ENCODE results near the gene TMEM203.

Gene TMEM203

DNA sequence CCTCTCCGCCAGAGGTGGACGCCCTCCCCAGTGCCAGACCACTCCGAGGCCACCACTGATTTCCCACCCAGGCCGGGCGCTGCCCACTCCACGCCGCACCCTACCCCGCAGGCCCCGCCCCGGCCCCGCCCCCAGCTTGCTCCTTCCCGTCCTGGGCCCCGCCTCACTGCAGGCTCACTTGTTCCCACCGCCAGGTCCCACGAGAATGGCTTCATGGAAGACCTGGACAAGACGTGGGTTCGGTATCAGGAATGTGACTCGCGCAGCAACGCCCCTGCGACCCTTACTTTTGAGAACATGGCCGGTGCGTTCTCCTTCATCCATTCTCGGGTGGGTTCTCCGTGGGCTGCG, 42.1 kb downstream of the TMEM203 start:
- Histone ChIP-seq H3K79me2 (ENCODE audit: low read length) (no peaks in the 10 kb centered on the region), H3K9me3 (replicated peaks; ENCODE audit: insufficient read depth, low read length) (no peaks in the 10 kb centered on the region), H3K36me3 (replicated peaks; ENCODE audit: insufficient read depth, low read length) (no peaks in the 10 kb centered on the region), H2AFZ (ENCODE audit: low read length) (no peak overlapping the region), H3K4me2 (ENCODE audit: low read depth, low read length) (no peak overlapping the region), H3K4me3 (ENCODE audit: low read length) (no peak overlapping the region), H3F3A (ENCODE audit: insufficient read depth, low read length) (no peaks in the 10 kb centered on the region), H3K9ac (ENCODE audit: low read length) (no peak overlapping the region), H3K27me3 (replicated peaks; ENCODE audit: insufficient read depth, low read length) (peaks cover 78% of the 10 kb centered on the region), H3K27ac (ENCODE audit: low read length) (no peak overlapping the region), H3K9me2 (replicated peaks; ENCODE audit: insufficient read depth, low read length) (no peaks in the 10 kb centered on the region), H3K4me1 (ENCODE audit: low read length) (peaks cover 11% of the 10 kb centered on the region), H4K20me1 (ENCODE audit: insufficient read depth, low read length) (no peaks in the 10 kb centered on the region)
- DNase-seq: no peak
- no peak for TF ChIP-seq CTCF (IDR thresholded peaks at IDR 0.05; ENCODE audit: low read length)
- TF ChIP-seq EZH2phosphoT487 (IDR thresholded peaks at IDR 0.05; ENCODE audit: low read length): no peak
- no peak for TF ChIP-seq EZH2 (optimal IDR thresholded peaks at IDR 0.05; ENCODE audit: low read depth, low read length)

- DNase-seq: no peak
- Histone ChIP-seq H3K27me3 (replicated peaks; ENCODE audit: insufficient read depth, low read length) (peaks cover 79% of the 10 kb centered on the region), H3K79me2 (ENCODE audit: low read length) (no peaks in the 10 kb centered on the region), H3K9me3 (replicated peaks; ENCODE audit: insufficient read depth, low read length) (no peaks in the 10 kb centered on the region), H3K4me3 (ENCODE audit: low read length) (no peak overlapping the region), H2AFZ (ENCODE audit: low read length) (no peak overlapping the region), H3K27ac (ENCODE audit: low read length) (no peak overlapping the region), H3K9ac (ENCODE audit: low read length) (no peak overlapping the region), H3K4me2 (ENCODE audit: low read depth, low read length) (no peak overlapping the region), H3K9me2 (replicated peaks; ENCODE audit: insufficient read depth, low read length) (no peaks in the 10 kb centered on the region), H3K36me3 (replicated peaks; ENCODE audit: insufficient read depth, low read length) (no peaks in the 10 kb centered on the region), H4K20me1 (ENCODE audit: insufficient read depth, low read length) (no peaks in the 10 kb centered on the region), H3K4me1 (ENCODE audit: low read length) (peaks cover 17% of the 10 kb centered on the region), H3F3A (ENCODE audit: insufficient read depth, low read length) (no peaks in the 10 kb centered on the region)
- TF ChIP-seq EZH2phosphoT487 (IDR thresholded peaks at IDR 0.05; ENCODE audit: low read length) (no peak), EZH2 (optimal IDR thresholded peaks at IDR 0.05; ENCODE audit: low read depth, low read length) (no peak), CTCF (IDR thresholded peaks at IDR 0.05; ENCODE audit: low read length) (no peak)
Observed at GRCh38 chr9:137162505-137163364, 42.7 kb downstream of the TMEM203 start.

DNA sequence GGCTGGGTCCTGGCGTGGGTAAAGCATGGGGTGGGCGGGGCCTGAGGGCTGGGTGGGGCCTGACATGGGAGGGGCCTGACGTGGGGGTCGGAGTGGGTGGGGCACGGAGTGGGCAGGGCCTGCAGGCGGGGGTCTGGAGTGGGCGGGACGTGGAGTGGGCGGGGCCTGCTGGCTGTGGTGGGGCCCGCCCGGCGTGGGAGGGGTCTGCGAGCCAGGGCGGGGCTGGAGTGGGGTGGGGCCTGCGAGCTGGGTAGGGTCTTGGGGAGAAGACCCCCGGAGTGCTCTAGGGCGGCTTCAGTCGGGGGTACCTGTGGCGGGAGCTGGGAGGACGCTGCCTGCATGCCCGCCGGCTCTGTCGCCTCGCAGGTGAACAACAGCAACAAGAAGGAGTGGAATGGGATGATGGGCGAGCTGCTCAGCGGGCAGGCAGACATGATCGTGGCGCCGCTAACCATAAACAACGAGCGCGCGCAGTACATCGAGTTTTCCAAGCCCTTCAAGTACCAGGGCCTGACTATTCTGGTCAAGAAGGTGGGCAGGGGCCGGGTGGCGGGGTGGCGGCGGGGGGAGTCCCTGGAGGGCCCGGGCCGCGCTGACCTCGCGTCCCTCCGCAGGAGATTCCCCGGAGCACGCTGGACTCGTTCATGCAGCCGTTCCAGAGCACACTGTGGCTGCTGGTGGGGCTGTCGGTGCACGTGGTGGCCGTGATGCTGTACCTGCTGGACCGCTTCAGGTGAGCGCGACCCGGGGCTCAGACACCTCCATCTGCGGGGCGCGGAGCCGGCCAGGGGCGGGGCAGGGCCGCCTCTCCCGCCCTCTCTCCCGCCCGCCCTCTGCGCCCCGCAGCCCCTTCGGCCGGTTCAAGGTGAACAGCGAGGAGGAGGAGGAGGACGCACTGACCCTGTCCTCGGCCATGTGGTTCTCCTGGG, 43.6 kb downstream of the TMEM203 start:
- Histone ChIP-seq H3K27me3 (replicated peaks; ENCODE audit: insufficient read depth, low read length) (peaks cover 74% of the 10 kb centered on the region), H3K4me2 (ENCODE audit: low read depth, low read length) (no peak overlapping the region), H3K79me2 (ENCODE audit: low read length) (no peaks in the 10 kb centered on the region), H3K9me2 (replicated peaks; ENCODE audit: insufficient read depth, low read length) (no peaks in the 10 kb centered on the region), H3K9me3 (replicated peaks; ENCODE audit: insufficient read depth, low read length) (no peaks in the 10 kb centered on the region), H3K4me3 (ENCODE audit: low read length) (no peak overlapping the region), H4K20me1 (ENCODE audit: insufficient read depth, low read length) (no peaks in the 10 kb centered on the region), H3K9ac (ENCODE audit: low read length) (no peak overlapping the region), H2AFZ (ENCODE audit: low read length) (no peak overlapping the region), H3F3A (ENCODE audit: insufficient read depth, low read length) (no peaks in the 10 kb centered on the region), H3K4me1 (ENCODE audit: low read length) (peaks cover 23% of the 10 kb centered on the region), H3K27ac (ENCODE audit: low read length) (no peak overlapping the region), H3K36me3 (replicated peaks; ENCODE audit: insufficient read depth, low read length) (no peaks in the 10 kb centered on the region)
- DNase-seq: no peak
- TF ChIP-seq EZH2phosphoT487 (IDR thresholded peaks at IDR 0.05; ENCODE audit: low read length) (no peak), EZH2 (optimal IDR thresholded peaks at IDR 0.05; ENCODE audit: low read depth, low read length) (no peak), CTCF (IDR thresholded peaks at IDR 0.05; ENCODE audit: low read length) (no peak)
